GM12878 (cell line): ENCODE data around the gene EHD1. TPM values are rescaled to one million over a fixed set of nuclear protein-coding genes. Genes with fewer than 3 reads are reported as not detected.

ENCODE experiments used
- ATF7 ChIP-seq: fragments of 450-650 bp; IDR thresholded peaks from 2 replicates; pipeline ENCODE4 v1.6.1; 2016; ENCODE audit warnings: low read depth, mild to moderate bottlenecking
- EP300 ChIP-seq, 2 experiments: fragments of 150-350 bp in 1 of 2; IDR thresholded peaks; 2 replicates each; pipeline ENCODE4 v1.6.1; 2011 to 2012; ENCODE audit warnings: low read depth in 2 of 2, low read length in 2 of 2, borderline replicate concordance in 1 of 2, improper control_type of control experiment in 1 of 2, inconsistent platforms in 1 of 2; ENCODE audit not compliant: control insufficient read depth in 1 of 2
- HDGF ChIP-seq: fragments of 450-650 bp; IDR thresholded peaks from 2 replicates; pipeline ENCODE4 v1.6.1; 2016; ENCODE audit warnings: antibody characterized with exemption
- JUNB ChIP-seq: IDR thresholded peaks from 2 replicates; pipeline ENCODE4 v1.6.1; 2016; ENCODE audit warnings: antibody characterized with exemption, mild to moderate bottlenecking
- MAX ChIP-seq: IDR thresholded peaks from 2 replicates; pipeline ENCODE4 v1.6.1; 2012; ENCODE audit warnings: low read depth, low read length, improper control_type of control experiment
- NFYA ChIP-seq: IDR thresholded peaks from 2 replicates; pipeline ENCODE4 v1.6.1; 2011; ENCODE audit warnings: low read depth, mild to moderate bottlenecking, low read length, improper control_type of control experiment, borderline replicate concordance
- PAX5 ChIP-seq: IDR thresholded peaks from 2 replicates; pipeline ENCODE4 v1.6.1; 2011; ENCODE audit warnings: low read depth, low read length, borderline replicate concordance
- RELA ChIP-seq: fragments of 450-650 bp; IDR thresholded peaks from 2 replicates; pipeline ENCODE4 v1.8.0; 2014; ENCODE audit warnings: borderline replicate concordance; ENCODE audit not compliant: partially characterized antibody
- USF2 ChIP-seq: IDR thresholded peaks from 2 replicates; pipeline ENCODE4 v1.6.1; 2011; ENCODE audit warnings: low read depth, low read length, improper control_type of control experiment, borderline replicate concordance
- YBX1 ChIP-seq: fragments of 450-650 bp; IDR thresholded peaks from 2 replicates; pipeline ENCODE4 v1.6.1; 2016; ENCODE audit warnings: antibody characterized with exemption
- ZBTB33 ChIP-seq: fragments of 450-650 bp; IDR thresholded peaks from 2 replicates; pipeline ENCODE4 v1.6.1; 2017; ENCODE audit warnings: mild to moderate bottlenecking
- ZNF592 ChIP-seq: fragments of 450-650 bp; IDR thresholded peaks from 2 replicates; pipeline ENCODE4 v1.6.1; 2017; ENCODE audit warnings: mild to moderate bottlenecking, moderate library complexity
- polyA plus RNA-seq, 11 experiments: library from polyadenylated mRNA; depleted of rRNA in 4 of 11; unstranded in 6 of 11; stranded (reverse) in 5 of 11; fragments of >200 nt; fragmentation: Nextera tagmentation in 4 of 11; fragmentation: Illumina TruSeq in 1 of 11; extraction: Ambion mirVana in 4 of 11; extraction: Trizol in 1 of 11; gene quantifications; 1 replicate in 1 of 11; 2 replicates in 10 of 11; pipeline versions ENCODE4 v1.2.1 to v1.2.3, GENCODE V29; 2011 to 2016; ENCODE audit warnings: inconsistent platforms in 2 of 11, missing spikeins in 2 of 11, low read depth in 1 of 11
- total RNA-seq, 4 experiments: library from RNA; depleted of rRNA in 3 of 4; stranded (reverse); fragments of >200 nt in 3 of 4; fragmentation: Illumina TruSeq in 1 of 4; extraction: Trizol in 1 of 4; gene quantifications; 2 replicates each; pipeline versions ENCODE4 v1.2.1 to v1.2.3, GENCODE V29; 2013 to 2021

Gene EHD1
- total and polyA plus RNA-seq, 10 of the 15 experiments (the other 5 are each of a cell fraction or from before 2014, with no cell fraction given): 1.0 to 165 (median 66.5) TPM

GRCh38 chr11:64900263-64900678, 21.9 kb upstream of the EHD1 start (continued):
- TF ChIP-seq ZBTB33 (peak; percentile 81), JUNB (peak; percentile 66), MAX (peak; percentile 90), ZNF592 (peak; percentile 53; the same call in 1 of the 2 replicates), HDGF (peak; percentile 96), RELA (peak; percentile 78), PAX5 (0 out of 2 replicates have a peak, but pooled peaks have one; percentile 27), YBX1 (no peak), ATF7 (peak; percentile 82), USF2 (peak; percentile 82), NFYA (no peak), EP300 (IDR thresholded peaks at IDR 0.05; ENCODE audit: borderline replicate concordance in 1 of 2, control insufficient read depth in 1 of 2, low read depth in 2 of 2, low read length in 2 of 2) (0 out of 4 replicates have a peak, but pooled peaks of 1 of the 2 experiments have one; percentile 19)
